AG04449 (cell line): ENCODE measurements around the gene BTN3A1.
"Not testable (repeated sequence)": the region's sequence is repeated elsewhere in the genome, so short reads cannot be mapped to it uniquely, and the experiment has no call there.

Experiments
- CTCF ChIA-PET: fragments of 350-600 bp; formaldehyde crosslinking; extraction: SDS; loops from one replicate; lab custom pipeline; 2021; ENCODE audit warnings: antibody characterized with exemption; lab: Yijun Ruan, JAX
- POLR2A ChIA-PET: fragments of 400-600, 350-600 bp; formaldehyde crosslinking; extraction: SDS; loops from one replicate; lab custom pipeline; 2020; ENCODE audit warnings: antibody characterized with exemption, inconsistent platforms; lab: Yijun Ruan, JAX
- DNase-seq: peaks from one replicate; pipeline ENCODE4 v3.0.0-alpha.2; 2010; ENCODE audit warnings: low read depth, low spot score
- H3K4me3 ChIP-seq: 2 replicates; pipeline ENCODE4 v1.5.1; 2011; ENCODE audit warnings: low read depth, mild to moderate bottlenecking, control low read depth, low read length
- CTCF ChIP-seq: IDR thresholded peaks from one replicate; pipeline ENCODE4 v1.5.1; 2011; ENCODE audit warnings: mild to moderate bottlenecking, moderate library complexity, low read length, control low read depth, inconsistent platforms; ENCODE audit not compliant: insufficient read depth; ENCODE audit errors: missing control alignments

The BTN3A1 gene

GRCh38 chr6:26431258-26432172 is 29.4 kb downstream of the BTN3A1 start:
- DNase-seq, result no peak
- CTCF ChIA-PET, result interaction anchor here (0.6 to 1.6 kb wide), 4 partner anchors 8 to 90 kb away, joined by 3 to 5 read pairs (median 4); no protein-coding TSS in a partner anchor
- TF ChIP-seq CTCF, result no peak
- POLR2A ChIA-PET, result no interaction called here
- no peak overlapping the region for H3K4me3 ChIP-seq

DNA sequence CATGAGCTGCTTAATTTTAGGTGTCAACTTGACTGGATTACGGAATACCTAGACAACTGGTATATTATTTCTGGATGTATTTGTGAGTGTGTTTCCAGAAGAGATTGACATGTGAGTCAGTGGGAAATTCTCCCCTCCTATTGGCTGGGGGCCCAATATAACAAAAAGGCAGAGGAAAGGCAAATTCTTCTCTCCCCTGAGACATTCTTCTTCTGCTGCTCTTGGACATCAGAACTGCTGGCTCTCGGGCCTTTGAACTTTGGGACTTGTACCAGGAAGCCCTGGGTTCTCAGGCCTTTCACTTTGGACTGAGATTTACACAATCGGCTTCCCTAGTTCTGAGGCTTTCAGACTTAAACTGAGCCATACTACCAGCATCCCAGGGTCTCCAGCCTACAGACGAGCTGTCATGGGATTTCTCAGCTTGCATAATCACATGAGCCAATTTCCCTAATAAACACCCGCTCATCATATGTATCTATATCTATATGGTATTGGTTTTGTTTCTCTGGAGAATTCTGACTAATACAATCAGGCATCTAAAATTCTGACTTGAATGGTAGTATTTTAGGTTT is 30.6 kb downstream of the BTN3A1 start:
- ChIA-PET CTCF (interaction anchor here (0.6 to 1.6 kb wide), 3 partner anchors 10 to 91 kb away, joined by 3 to 5 read pairs (median 4); no protein-coding TSS in a partner anchor), POLR2A (no interaction called here)
- H3K4me3 ChIP-seq, result no peak overlapping the region
- DNase-seq, result no peak
- TF ChIP-seq CTCF, result no peak

- CTCF ChIA-PET, result interaction anchor here (2.7 kb wide), 1 partner anchor 12 kb away, joined by 7 read pairs; no protein-coding TSS in a partner anchor
- H3K4me3 ChIP-seq, DNase-seq, POLR2A ChIA-PET: not testable (repeated sequence)
These were observed 31.6 kb downstream of the BTN3A1 start for GRCh38 chr6:26433680-26434079.

- no peak overlapping the region for H3K4me3 ChIP-seq
- ChIA-PET CTCF (interaction anchor here (1.1 to 2.7 kb wide), 2 partner anchors 10 to 95 kb away, joined by 3 to 7 read pairs; no protein-coding TSS in a partner anchor), POLR2A (interaction anchor here (0.5 kb wide), 1 partner anchor 18 kb away, joined by 4 read pairs; no protein-coding TSS in a partner anchor)
- no peak for DNase-seq
- no peak for TF ChIP-seq CTCF
These were observed 33.9 kb downstream of the BTN3A1 start for GRCh38 chr6:26436018-26436417.

DNA sequence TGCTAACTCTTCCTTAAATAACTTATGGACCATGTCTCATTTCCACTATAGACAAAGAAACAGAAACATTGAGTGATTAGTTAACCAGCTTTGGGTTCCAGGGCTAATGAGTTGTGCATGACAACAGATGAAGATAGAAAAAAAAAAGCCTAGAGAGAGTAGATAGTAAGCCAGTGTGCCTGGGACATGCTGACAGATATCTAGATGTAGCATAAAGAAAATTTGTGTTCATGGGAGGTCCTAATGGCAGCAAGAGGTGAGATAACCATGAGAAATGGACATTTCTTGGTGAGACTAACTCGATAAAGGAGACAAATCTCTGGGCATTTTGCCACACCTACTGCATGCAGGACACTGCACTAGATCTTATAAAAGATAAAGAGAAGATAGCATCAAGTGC is 35.5 kb downstream of the BTN3A1 start:
- ChIA-PET POLR2A (no interaction called here), CTCF (no interaction called here)
- DNase-seq, result no peak
- TF ChIP-seq CTCF, result no peak
- H3K4me3 ChIP-seq, result no peak overlapping the region

- ChIA-PET CTCF (no interaction called here), POLR2A (no interaction called here)
- no peak for DNase-seq
- H3K4me3 ChIP-seq, result no peak overlapping the region
- TF ChIP-seq CTCF, result no peak
These were observed 35.9 kb downstream of the BTN3A1 start for GRCh38 chr6:26438000-26438399.
